T-helper 22 cell (primary cell): ENCODE results near the gene HYAL4.
"Not testable (repeated sequence)": the region's sequence is repeated elsewhere in the genome, so short reads cannot be mapped to it uniquely, and the experiment has no call there.

Experiments
- DNase-seq: peaks from one replicate; pipeline ENCODE4 v3.0.0-alpha.2; 2020; ENCODE audit warnings: low read depth

Gene HYAL4

GRCh38 chr7:123844712-123845219 lies at the start of gene HYAL4:
Gene HYAL4, plus strand, starts transcription at chr7:123845169. Its CDS starts 23,105 bp downstream, at chr7:123868274.
- DNase-seq: no peak

- DNase-seq: no peak
These were observed 49.1 kb upstream of the HYAL4 start for GRCh38 chr7:123795917-123796316.

GRCh38 chr7:123796568-123796967 lies 48.4 kb upstream of the HYAL4 start:
- DNase-seq: no peak

- no peak for DNase-seq
These were observed 47.1 kb upstream of the HYAL4 start for GRCh38 chr7:123797673-123798531.

- no peak for DNase-seq
These were observed 46.3 kb upstream of the HYAL4 start for GRCh38 chr7:123798532-123799188.

- DNase-seq: no peak
These were observed 42.7 kb upstream of the HYAL4 start for GRCh38 chr7:123802249-123802648.

GRCh38 chr7:123805287-123805686 lies 39.7 kb upstream of the HYAL4 start:
- no peak for DNase-seq

- no peak for DNase-seq
These were observed 35.5 kb upstream of the HYAL4 start for GRCh38 chr7:123809471-123809870.

- no peak for DNase-seq
These were observed 33.9 kb upstream of the HYAL4 start for GRCh38 chr7:123811056-123811455.

GRCh38 chr7:123816916-123817315 lies 28.1 kb upstream of the HYAL4 start:
- no peak for DNase-seq

GRCh38 chr7:123819001-123819400 lies 26.0 kb upstream of the HYAL4 start:
- DNase-seq: no peak

GRCh38 chr7:123819795-123820194 lies 25.2 kb upstream of the HYAL4 start:
- DNase-seq: not testable (repeated sequence)

GRCh38 chr7:123820864-123821263 lies 24.1 kb upstream of the HYAL4 start:
- no peak for DNase-seq

- no peak for DNase-seq
These were observed 23.6 kb upstream of the HYAL4 start for GRCh38 chr7:123821320-123821719.

- no peak for DNase-seq
These were observed 20.8 kb upstream of the HYAL4 start for GRCh38 chr7:123823898-123824753.

GRCh38 chr7:123824754-123825067 lies 20.3 kb upstream of the HYAL4 start:
- DNase-seq: no peak

GRCh38 chr7:123828805-123829204 lies 16.2 kb upstream of the HYAL4 start:
- no peak for DNase-seq

- no peak for DNase-seq
These were observed 8.3 kb upstream of the HYAL4 start for GRCh38 chr7:123836656-123837055.

- DNase-seq: not testable (repeated sequence)
These were observed 5.9 kb upstream of the HYAL4 start for GRCh38 chr7:123839106-123839505.

- DNase-seq: not testable (repeated sequence)
These were observed 827 bp upstream of the HYAL4 start for GRCh38 chr7:123844142-123844541.

GRCh38 chr7:123845823-123846216 lies 851 bp downstream of the HYAL4 start:
- no peak for DNase-seq

- no peak for DNase-seq
These were observed 1.4 kb downstream of the HYAL4 start for GRCh38 chr7:123846217-123846891.
